Forelimb muscle (tissue), 1 donor: ENCODE data around the gene KCNH2. TPM values are rescaled to one million over a fixed set of nuclear protein-coding genes. Genes with fewer than 3 reads are reported as not detected.

Experiments used
- DNase-seq: peaks from one replicate; pipeline ENCODE4 v3.0.0-alpha.2; 2013; ENCODE audit warnings: low read depth
- polyA plus RNA-seq: library from polyadenylated mRNA; unstranded; fragments of 120-200 nt; gene quantifications from one replicate; pipeline ENCODE4 v1.2.1, GENCODE V29; 2013; ENCODE audit not compliant: insufficient read length

Gene KCNH2
- polyA plus RNA-seq, 1 donor, result 24.5 TPM

DNA sequence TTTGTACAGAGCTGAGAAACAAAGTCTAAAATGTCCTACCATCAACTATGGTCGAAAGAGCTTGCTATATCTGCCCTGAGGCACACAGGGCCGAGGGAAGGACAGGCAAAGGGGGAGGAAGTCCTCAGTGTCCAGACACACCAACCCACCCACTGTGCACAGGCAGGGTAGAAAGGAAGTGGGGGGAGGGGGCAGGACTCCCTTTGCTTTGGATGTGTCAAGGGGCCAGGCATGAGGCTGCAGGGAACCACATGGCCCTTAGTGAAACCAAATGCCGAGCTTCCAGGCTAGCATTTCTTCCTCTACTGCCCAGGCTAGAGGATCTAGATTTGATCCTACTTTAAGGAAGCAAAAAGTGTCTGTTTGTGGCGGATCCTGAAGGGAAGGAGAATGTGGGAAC is 28.6 kb downstream of the KCNH2 start:
- DNase-seq, result no peak

DNA sequence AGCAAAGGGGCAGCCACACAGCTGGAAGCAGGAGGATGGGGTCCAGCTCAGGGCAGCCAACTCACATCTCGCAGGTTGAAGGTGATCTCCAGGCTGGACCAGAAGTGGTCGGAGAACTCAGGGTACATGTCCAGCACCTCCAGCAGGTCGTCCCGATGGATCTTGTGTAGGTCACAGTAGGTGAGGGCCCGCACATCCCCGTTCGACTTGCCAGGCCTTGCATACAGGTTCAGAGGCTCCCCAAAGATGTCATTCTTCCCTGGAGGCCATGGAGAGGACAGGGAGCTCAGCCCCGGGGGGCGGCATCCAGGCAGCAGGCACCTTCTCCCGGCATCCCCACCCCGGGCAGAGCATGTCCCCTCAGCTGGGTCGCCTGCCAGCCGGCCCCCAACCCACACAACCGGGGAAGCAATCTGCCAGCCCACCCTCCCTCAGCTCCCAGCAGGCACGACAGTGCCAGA is 29.3 kb downstream of the KCNH2 start:
- DNase-seq, result no peak

DNA sequence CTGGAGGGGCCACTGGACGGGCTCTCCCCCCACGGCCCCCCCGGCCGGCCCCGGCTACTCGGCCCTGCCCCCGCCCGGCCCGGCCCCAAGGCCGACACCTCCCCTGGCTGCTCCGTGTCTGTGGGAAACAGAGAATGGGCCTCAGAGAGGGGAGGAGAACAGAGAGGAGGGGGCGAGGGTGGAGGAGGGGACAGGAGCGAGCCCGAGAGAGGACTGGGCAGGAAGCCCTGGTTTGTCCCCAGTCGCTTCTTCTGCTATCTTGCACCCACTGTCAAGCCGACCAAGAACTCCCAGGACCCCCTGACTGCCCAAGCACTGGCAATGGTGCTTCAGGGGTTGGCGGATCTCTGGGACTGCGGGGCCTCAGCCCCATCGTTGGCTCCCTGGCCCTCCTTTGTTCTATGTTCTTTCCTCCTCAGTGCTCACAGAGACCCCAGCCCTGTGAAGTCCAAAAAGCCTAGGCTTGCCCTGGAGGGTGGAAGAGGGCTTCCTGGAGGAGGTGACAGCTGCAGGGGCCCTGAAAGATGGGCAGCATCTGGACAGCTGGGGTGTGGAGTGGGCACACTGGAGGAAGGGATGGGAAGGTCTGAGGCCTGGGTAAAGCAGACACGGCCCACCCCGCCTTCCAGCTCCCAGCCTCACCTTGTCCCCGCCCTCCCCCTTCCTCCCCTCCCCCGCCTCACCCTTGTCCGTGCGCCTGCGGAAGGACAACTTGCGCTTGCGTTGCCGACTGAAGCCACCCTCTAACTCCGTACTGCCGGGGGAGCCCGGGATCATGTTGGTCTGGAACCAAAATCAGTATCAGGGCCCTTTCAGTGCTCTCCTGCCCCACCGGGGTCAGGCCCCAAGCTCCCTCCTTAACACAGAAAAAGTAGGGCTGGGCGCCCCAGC is 30.1 kb downstream of the KCNH2 start:
- DNase-seq, result no peak

DNA sequence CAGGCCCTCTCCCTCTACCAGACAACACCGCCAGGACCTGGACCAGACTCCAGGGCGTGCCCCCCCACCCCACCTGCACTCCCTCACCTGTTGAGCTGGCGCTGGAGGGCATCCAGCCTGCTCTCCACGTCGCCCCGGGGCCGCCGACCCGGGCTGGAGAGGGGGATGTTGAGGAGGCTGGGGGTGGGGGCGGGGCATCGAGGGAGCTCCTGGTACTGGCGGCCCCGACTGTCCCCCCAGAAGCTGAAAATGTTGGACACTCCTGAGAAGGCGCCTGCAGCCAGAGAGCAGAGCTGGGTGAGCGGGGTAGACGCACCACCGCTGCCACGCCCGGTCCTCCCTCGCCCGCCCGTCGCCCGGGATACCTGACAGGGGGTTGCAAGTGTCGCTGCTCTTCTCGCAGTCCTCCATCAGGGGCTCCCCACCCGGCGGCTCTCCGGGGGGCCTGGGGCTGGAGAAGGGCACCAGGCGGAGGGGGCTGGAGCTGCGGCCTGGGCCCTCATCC is 30.8 kb downstream of the KCNH2 start:
- DNase-seq, result no peak

DNA sequence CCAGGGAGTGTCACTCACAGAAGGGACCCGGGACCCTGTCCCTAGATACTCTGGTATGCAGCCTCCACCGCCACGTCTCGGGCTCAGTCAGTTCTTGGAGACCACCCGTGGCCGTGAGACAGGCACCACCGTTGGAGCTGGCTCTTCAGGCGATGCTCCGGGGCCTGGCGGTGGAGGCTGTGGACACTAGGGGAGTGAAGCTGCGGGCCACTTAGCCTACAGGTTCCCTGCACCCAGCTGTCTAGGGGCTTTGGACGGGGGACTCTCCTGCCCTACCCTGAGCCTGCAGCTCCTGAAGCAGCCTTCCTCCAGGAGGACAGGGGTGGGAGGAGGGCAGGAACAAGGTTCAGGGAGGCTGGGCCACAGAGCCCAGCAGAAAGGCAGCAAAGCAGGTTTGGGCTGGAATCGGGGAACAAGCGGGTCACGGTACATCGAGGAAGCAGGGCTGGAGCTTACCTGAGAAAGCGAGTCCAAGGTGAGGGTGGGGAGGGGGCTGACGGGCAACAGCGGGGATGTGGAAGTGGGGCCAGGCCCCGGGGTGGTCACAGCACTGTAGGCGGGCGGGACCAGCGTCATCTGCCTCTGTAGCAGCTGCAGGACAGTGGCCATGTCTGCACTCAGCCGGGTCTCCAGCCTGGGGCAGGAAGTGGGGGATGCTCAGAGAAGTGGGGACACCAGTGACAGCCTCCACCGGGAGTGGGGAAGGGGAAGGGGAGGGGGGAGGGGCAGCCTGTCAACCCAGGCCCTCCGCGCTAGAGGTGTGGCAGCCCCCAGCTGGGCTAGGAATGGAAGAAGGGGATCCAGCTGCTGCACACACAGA is 31.5 kb downstream of the KCNH2 start:
- DNase-seq, result no peak

DNA sequence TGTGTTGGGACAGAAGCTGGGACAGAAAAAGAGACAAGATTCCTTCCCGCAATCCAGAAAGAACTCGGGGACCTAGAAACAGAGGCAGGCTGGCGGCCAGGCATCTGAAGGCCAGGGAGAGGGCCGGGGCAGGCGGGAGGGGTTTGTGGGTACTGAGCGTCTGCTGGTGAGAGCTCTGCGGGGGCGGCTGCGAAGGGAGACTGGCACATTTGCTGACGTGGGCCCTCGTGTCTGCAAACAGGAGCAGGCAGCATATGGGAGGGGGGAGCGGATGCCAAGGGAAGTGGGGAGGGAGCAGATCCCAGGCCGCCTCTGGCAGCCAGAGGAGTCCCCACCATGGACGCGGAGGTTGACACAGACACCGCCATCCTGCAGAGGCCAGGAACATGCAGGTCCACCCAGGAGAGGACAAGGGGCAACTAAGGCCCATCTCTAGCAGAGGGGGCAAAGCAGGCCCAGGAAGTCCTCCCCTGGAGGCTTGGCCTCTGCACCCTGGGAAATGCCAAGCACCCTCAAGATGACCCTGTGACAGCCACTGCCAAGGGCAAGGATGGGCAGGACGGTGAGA is 32.2 kb downstream of the KCNH2 start:
- DNase-seq, result no peak

DNA sequence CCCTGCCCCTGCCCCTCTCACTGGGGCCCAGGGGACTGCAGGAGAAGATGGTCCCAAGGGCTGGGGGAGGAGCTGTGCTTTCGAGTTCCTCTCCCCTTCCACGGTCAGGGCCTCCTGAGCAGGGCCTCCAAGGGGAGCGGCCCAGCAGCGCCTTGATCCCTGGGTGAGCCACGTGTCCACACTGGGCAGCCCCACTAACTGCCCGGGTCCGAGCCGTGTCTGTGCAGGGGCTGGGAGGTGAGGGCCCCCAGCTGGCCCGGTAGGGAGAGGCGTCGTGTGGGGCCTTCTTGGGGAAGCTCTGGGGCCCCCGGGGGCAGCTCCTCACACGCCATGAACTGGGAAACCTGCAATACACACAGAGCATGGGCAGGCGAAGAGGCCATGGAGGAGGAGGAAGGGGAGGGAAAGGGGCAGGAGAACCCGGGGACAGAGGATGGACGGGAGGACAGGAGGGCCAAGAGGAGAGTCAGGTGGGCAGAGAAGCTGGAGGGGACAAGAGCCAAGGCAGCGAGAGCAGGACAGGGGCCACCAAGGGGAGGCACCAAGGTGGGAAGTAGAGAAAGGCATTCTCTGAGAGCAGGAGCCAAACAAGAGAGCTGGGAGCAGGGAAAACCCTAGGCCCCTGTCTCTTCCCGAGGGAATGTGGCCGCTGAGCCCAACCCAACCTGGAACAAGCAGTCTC is 32.8 kb downstream of the KCNH2 start:
- no peak for DNase-seq

DNA sequence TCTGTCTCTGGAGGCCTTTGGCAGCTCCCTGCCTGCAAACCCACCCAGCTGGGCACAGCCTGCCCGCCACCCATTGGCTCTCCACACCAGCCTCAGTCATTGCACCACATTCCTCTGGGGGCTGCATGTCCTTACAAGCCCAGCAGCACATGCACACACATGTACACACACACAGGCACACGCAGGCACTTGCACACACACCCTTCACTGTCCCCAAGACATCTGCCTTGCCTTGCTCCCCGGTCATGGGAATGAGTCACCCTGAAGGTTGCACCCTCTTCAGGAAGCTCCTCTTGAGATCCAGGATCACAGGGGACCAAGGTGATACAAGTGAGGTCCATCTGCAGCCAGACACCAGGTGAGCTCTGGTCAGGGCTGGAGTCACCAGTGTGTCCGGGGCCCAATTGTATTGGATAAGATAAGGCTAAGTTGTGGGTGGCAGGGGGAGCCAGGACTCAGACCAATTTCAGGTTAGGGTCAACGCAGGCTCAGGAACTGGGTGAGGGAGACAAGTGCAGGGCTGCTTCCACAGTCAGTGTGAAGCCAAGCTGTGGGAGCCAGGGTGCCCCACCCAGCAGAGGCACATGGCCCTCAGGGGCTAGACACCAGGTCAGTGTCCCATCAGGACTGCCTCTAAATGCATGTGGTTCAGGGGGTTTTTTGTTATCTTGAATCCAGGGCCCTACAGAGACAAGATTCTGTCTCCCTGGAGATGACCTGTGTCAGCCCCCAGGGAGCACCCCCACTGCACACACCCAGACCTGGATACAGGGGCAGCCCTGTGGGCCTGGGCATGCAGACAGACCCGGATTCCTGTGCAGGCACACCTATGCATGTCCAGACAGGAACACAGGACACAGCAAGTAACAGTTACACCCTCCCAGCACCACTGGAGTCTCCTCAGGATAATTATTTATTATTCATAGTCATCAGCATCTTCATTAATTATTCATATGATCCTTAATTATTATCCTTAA is 33.8 kb downstream of the KCNH2 start:
- no peak for DNase-seq

DNA sequence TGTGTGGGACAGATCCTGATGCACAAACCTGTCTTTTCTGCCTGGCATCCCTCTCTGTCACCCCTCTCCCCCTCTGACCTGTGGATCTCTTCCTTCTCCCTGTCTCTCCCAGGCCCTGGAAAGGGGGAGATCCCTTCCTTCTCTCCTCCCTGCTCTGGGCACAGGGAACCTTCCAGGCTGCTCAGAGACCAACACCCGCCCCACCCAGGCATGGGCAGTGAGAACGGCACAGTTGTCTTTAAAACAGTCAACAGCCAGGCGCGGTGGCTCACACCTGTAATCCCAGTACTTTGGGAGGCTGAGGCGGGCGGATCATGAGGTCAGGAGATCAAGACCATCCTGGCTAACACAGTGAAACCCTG is 34.7 kb downstream of the KCNH2 start:
- no peak for DNase-seq

DNA sequence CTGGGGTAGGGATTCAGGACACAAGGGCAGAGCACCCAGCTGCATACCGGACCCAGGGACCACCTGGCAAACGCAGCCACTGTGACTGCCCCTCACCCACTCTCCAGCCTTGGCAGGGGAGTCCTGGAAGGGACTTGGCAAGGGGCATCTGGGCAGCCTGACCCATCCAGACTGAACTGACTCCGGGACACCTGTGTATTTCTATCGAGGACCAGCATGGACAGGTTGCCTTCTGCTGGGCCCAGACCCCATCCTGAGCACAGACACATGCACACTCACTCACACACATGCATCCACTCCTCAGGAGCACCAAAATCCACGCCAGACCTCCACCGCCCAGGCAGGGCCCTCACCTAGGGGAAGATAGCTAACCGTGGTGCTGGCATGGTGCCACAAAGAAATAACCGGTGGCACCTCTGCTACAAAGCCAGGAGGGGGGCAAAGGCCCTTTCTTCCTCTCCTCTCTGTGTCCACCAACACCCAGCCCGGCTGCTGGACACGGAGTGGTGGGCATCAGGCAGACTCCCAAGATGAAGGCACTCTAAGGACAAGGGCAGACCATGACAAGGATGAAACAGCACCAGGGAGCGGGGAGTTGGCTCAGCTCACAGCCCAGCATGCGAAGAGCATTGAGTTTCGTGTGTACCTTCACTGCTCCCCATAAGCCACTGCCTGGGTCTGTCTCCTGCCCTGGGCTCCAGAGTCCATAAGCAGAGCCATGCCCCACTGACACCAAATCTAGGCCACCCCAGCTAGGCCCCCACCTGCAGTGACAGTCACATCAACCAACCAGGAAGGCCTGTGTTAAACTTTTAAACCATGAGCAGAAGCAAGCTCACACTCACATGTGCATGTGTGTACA is 35.3 kb downstream of the KCNH2 start:
- no peak for DNase-seq

DNA sequence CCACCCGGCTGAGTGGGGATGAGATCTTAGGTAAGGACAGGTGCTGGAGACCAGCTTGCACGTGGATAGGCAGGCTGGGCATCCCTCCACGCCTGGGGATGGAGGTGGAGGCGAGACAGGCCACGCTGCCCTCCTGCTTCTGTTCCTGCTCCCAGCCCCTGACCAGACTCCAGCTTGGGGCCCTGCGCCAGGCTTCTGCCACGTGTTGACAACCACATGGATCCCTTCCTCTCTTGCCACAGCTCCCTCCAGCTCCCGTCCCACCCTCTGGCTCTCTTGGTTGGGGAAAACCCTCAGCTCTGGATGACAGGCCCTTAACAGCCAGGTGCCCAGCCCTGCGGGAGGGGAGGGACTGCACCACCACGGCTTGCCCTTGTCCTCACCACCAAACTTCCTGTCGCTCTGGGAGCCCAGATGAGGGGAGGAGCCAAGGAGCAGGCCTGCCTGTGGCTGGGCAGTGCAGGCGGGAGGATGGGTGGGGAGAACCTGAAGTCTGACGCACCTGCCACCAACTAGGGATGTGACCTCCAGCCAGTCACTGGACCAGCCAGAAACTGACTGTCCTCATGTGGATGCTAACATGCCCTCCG is 36.0 kb downstream of the KCNH2 start:
- DNase-seq, result no peak

DNA sequence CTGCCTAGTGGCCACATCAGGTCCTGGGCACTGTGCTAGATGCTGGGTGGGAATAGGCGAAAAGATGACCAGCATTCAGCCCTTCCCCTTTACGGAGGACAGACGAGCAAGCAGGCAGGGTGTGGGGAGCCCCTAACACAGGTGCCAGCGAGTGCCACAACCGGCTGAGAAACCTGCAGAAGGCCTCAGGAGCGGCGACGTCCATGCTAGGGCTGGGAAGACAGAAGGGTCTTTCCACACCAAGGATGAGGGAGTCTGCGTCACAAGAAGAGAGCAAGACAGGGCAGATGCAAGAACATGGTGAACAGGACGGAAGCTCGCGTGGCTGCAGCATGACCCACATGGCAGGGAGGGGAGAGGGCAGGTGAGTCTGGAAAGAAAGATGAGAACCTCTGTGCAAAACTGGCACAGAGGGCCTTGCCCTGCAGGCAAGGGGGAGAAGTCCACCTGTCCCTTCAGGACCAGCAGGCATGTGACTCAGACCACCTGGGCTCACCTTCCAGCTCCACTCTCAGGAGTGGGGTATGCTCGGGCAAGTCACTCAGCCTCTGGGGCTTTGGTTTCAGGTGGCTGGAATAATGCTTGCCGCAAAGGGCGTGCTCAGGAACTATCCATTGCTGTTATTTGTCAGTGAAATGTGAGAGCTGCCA is 36.6 kb downstream of the KCNH2 start:
- no peak for DNase-seq

DNA sequence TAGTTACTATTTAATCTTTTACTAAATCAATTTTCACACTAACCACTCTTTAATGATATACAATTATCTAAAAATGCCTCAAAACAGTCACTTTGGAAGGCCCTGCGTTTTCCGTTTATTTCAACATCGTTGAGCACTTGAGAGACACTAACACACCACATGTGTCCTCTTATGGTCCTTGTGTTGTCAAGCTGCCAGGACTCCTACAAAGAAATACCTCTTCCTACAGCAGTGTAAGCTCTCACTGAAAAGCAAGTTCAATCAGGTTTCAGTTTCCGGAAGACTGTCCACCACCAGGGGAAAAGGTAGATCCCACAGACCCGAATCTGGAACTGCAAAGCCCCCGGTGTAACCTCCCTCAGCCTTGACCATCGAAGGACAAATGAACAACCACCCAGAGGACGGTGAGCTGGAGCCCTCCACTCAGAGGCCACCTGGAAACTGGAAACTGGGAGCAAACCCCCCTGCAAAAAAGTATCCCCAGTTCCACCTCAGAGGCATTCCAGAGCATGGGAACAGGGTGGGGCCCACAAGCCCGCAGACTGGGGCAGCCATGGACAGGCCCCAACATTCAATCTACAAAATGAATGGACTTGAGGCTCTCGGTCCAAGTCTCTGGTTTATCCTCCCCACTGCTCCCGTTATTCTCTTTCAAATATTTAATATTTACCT is 37.6 kb downstream of the KCNH2 start:
- DNase-seq, result no peak

DNA sequence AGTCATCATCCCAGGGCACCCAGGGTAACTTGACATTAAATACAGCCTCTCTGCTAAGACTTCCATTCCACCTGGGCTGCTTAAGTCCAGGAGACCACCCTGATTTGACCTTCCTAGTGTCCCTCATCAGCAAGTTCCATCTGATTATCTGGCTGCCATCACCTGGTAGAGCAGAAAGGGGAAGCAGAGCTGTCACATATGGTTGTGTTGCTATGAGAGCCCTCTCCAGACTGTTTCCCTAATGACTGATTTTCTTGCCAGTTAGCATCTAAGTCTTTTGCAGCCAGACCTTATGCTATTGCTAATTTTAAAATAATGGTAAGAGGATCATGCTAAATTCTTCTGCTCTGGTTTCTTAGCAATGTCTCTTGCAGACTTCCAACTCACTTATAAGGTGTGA is 38.7 kb downstream of the KCNH2 start:
- no peak for DNase-seq

DNA sequence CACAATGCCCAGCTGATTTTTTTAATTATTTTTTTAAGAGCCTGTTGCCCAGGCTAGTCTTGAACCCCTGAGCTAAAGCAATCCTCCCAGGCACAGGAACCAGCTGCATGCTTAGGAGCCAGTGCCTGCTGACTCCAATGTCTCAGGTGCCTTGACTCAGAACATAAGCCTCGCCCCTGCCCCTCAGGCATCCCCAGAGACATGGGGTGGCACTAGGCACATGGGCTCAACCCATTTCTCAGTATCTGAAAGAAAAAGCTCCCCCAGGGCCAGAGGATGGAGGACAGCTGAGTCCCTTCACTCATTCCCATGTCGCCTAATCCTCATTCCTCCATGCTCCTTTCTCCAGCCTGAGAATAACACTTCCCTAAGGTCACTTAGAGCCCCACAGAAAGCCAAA is 39.1 kb downstream of the KCNH2 start:
- DNase-seq, result no peak

DNA sequence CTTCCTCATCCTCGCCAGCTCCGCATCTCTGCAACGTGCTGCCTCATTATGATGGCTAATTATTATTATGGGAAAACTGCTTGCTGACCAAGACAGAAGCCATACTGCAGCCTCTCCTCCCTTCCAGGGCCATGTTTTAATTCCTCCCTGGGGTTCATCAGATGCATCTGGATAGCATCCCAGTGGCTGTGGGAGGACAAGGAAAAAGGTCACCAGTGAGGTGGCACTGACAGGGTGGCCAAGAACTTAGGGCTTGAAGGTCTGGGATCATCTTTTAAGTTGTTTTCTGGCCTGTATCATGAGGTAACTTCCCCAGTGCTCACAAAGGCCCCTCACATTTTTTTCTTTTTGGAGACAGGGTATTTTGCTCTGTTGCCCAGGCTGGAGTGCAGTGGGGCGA is 39.6 kb downstream of the KCNH2 start:
- no peak for DNase-seq

DNA sequence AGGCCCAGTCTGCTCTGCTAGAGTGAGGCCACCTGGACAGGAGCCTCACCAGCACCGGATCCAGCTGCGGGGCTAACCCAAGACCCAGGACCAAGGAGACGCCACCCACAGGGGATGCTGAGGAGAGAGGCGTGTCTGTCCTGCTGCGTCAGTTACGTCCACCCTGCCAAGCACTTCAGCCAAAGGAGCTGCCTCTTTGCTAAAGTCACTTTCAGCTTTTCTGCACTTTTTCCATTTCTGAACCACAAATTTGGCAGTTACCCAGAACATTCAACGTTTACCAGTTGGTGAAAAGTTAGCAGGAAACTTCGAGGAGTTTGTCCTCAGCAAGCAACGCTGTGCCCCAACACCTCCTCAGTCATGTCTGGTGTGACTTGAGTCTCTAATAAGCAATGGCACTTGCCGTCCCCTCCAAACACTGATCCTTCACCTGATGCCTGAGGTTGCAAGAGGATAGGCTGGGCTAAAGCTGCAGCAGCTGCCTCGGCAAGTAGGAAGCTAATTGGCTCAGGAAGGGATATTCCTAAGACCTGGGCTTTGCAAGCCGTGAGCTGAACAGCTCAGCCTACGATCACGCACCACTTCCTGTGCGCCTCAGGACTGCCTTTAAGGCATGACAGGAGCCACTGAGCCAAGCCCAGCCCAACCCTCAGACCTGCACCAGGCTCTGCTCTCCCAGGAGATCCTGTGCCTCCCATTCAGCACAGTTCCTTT is 40.1 kb downstream of the KCNH2 start:
- no peak for DNase-seq
